HepG2 (cell line): ENCODE data around the gene AKR1C2. TPM values are rescaled to one million over a fixed set of nuclear protein-coding genes. Genes with fewer than 3 reads are reported as not detected.

Experiments used
- AKAP8 ChIP-seq: sonication (generic); formaldehyde crosslinking; IDR thresholded peaks from 2 replicates; pipeline ENCODE4 v1.5.1; 2020; ENCODE audit warnings: mild to moderate bottlenecking, missing genetic modification reagents
- ATF3 ChIP-seq: sonication (generic); formaldehyde crosslinking; IDR thresholded peaks from 2 replicates; pipeline ENCODE4 v1.4.0; 2020; ENCODE audit warnings: missing genetic modification reagents
- CENPT ChIP-seq: sonication (generic); formaldehyde crosslinking; IDR thresholded peaks from 2 replicates; pipeline ENCODE4 v1.8.0; 2022; ENCODE audit warnings: low read depth, mild to moderate bottlenecking, moderate library complexity, missing genetic modification reagents
- DMAP1 ChIP-seq: IDR thresholded peaks from 2 replicates; pipeline ENCODE4 v1.6.1; 2016
- ERF ChIP-seq: IDR thresholded peaks from 2 replicates; pipeline ENCODE4 v1.6.1; 2018; ENCODE audit warnings: missing biosample characterization, missing genetic modification reagents
- GABPB1 ChIP-seq: IDR thresholded peaks from 2 replicates; pipeline ENCODE4 v1.6.1; 2016; ENCODE audit warnings: mild to moderate bottlenecking, missing genetic modification reagents, moderate library complexity, missing compliant biosample characterization
- GATAD1 ChIP-seq: IDR thresholded peaks from 2 replicates; pipeline ENCODE4 v1.6.1; 2016; ENCODE audit warnings: missing genetic modification reagents, missing compliant biosample characterization
- GZF1 ChIP-seq: sonication (generic); formaldehyde crosslinking; IDR thresholded peaks from 2 replicates; pipeline ENCODE4 v1.5.1; 2020; ENCODE audit warnings: mild to moderate bottlenecking, missing genetic modification reagents
- HDAC6 ChIP-seq: fragments of 200-600 bp; sonication (generic); IDR thresholded peaks from 2 replicates; pipeline ENCODE4 v1.7.0; 2017; ENCODE audit warnings: mild to moderate bottlenecking, antibody characterized with exemption, low read length, low read depth
- KLF6 ChIP-seq: IDR thresholded peaks from 2 replicates; pipeline ENCODE4 v1.8.0; 2016; ENCODE audit warnings: missing biosample characterization, missing genetic modification reagents
- MEIS1 ChIP-seq: sonication (generic); formaldehyde crosslinking; IDR thresholded peaks from 2 replicates; pipeline ENCODE4 v1.9.0; 2021; ENCODE audit warnings: mild to moderate bottlenecking, missing genetic modification reagents, moderate library complexity, borderline replicate concordance
- RFX5 ChIP-seq: IDR thresholded peaks from 2 replicates; pipeline ENCODE4 v1.6.1; 2011; ENCODE audit warnings: low read depth, low read length, improper control_type of control experiment
- SETDB1 ChIP-seq: sonication (generic); formaldehyde crosslinking; IDR thresholded peaks from 2 replicates; pipeline ENCODE4 v1.5.1; 2020; ENCODE audit warnings: missing genetic modification reagents, mild to moderate bottlenecking, borderline replicate concordance
- SMAD1 ChIP-seq: sonication (generic); formaldehyde crosslinking; IDR thresholded peaks from 2 replicates; pipeline ENCODE4 v1.4.0; 2020; ENCODE audit warnings: missing genetic modification reagents, low read depth, mild to moderate bottlenecking, borderline replicate concordance
- TP53 ChIP-seq: sonication (generic); formaldehyde crosslinking; conservative IDR thresholded peaks from 2 replicates; pipeline ENCODE4 v1.4.0; 2020; ENCODE audit warnings: missing genetic modification reagents
- ZFYVE20 ChIP-seq: sonication (generic); formaldehyde crosslinking; IDR thresholded peaks from 2 replicates; pipeline ENCODE4 v1.8.0; 2023; ENCODE audit warnings: low read depth, mild to moderate bottlenecking, moderate library complexity, missing genetic modification reagents, borderline replicate concordance
- ZNF101 ChIP-seq: sonication (generic); formaldehyde crosslinking; IDR thresholded peaks from 2 replicates; pipeline ENCODE4 v1.4.0; 2020; ENCODE audit warnings: mild to moderate bottlenecking, low read depth, missing genetic modification reagents, borderline replicate concordance
- ZNF138 ChIP-seq: sonication (generic); formaldehyde crosslinking; IDR thresholded peaks from 2 replicates; pipeline ENCODE4 v1.5.0; 2020; ENCODE audit warnings: mild to moderate bottlenecking, low read depth, missing genetic modification reagents
- ZNF160 ChIP-seq: sonication (generic); formaldehyde crosslinking; IDR thresholded peaks from 2 replicates; pipeline ENCODE4 v1.8.0; 2022; ENCODE audit warnings: mild to moderate bottlenecking, inconsistent platforms, missing genetic modification reagents
- ZNF282 ChIP-seq: fragments of 450-650 bp; IDR thresholded peaks from 2 replicates; pipeline ENCODE4 v1.6.1; 2018; ENCODE audit not compliant: partially characterized antibody
- ZNF333 ChIP-seq: sonication (generic); formaldehyde crosslinking; IDR thresholded peaks from 2 replicates; pipeline ENCODE4 v1.4.0; 2020; ENCODE audit warnings: mild to moderate bottlenecking, missing genetic modification reagents, borderline replicate concordance
- ZNF543 ChIP-seq: sonication (generic); formaldehyde crosslinking; IDR thresholded peaks from 2 replicates; pipeline ENCODE4 v1.4.0; 2020; ENCODE audit warnings: mild to moderate bottlenecking, missing genetic modification reagents
- ZNF841 ChIP-seq: sonication (generic); formaldehyde crosslinking; IDR thresholded peaks from 2 replicates; pipeline ENCODE4 v1.8.1; 2023; ENCODE audit warnings: missing genetic modification reagents, borderline replicate concordance
- polyA plus RNA-seq, 8 experiments: library from polyadenylated mRNA; depleted of rRNA in 3 of 8; stranded (reverse) in 7 of 8; unstranded in 1 of 8; fragments of >200 nt; fragmentation: Illumina TruSeq in 4 of 8; extraction: Trizol in 4 of 8; gene quantifications; 2 replicates each; pipeline versions ENCODE4 v1.2.1 to v1.2.3, GENCODE V29; 2011 to 2016; ENCODE audit warnings: low read depth in 4 of 8, missing spikeins in 1 of 8, mixed read lengths in 1 of 8; ENCODE audit not compliant: insufficient read depth in 1 of 8
- total RNA-seq, 5 experiments: library from RNA; depleted of rRNA; stranded (reverse); fragments of >200 nt; fragmentation: Illumina TruSeq; extraction: Trizol; gene quantifications; 2 replicates each; pipeline ENCODE4 v1.2.3, GENCODE V29; 2016; ENCODE audit warnings: low read depth in 1 of 5
- TF ChIP-seq, protein P1 (sequence below): sonication (generic); formaldehyde crosslinking; IDR thresholded peaks from 2 replicates; pipeline ENCODE4 v1.5.0; 2020; ENCODE audit warnings: missing genetic modification reagents
- TF ChIP-seq, protein P2 (sequence below): sonication (generic); formaldehyde crosslinking; IDR thresholded peaks from 2 replicates; pipeline ENCODE4; 2020; ENCODE audit warnings: missing genetic modification reagents, mild to moderate bottlenecking, borderline replicate concordance
- TF ChIP-seq, protein P3 (sequence below): sonication (generic); formaldehyde crosslinking; IDR thresholded peaks from 2 replicates; pipeline ENCODE4 v1.4.0; 2020; ENCODE audit warnings: mild to moderate bottlenecking, missing genetic modification reagents

Gene AKR1C2
- total and polyA plus RNA-seq, 2 of the 13 experiments (the other 11 are each of a cell fraction or from before 2014, with no cell fraction given): 140 to 900 TPM

DNA sequence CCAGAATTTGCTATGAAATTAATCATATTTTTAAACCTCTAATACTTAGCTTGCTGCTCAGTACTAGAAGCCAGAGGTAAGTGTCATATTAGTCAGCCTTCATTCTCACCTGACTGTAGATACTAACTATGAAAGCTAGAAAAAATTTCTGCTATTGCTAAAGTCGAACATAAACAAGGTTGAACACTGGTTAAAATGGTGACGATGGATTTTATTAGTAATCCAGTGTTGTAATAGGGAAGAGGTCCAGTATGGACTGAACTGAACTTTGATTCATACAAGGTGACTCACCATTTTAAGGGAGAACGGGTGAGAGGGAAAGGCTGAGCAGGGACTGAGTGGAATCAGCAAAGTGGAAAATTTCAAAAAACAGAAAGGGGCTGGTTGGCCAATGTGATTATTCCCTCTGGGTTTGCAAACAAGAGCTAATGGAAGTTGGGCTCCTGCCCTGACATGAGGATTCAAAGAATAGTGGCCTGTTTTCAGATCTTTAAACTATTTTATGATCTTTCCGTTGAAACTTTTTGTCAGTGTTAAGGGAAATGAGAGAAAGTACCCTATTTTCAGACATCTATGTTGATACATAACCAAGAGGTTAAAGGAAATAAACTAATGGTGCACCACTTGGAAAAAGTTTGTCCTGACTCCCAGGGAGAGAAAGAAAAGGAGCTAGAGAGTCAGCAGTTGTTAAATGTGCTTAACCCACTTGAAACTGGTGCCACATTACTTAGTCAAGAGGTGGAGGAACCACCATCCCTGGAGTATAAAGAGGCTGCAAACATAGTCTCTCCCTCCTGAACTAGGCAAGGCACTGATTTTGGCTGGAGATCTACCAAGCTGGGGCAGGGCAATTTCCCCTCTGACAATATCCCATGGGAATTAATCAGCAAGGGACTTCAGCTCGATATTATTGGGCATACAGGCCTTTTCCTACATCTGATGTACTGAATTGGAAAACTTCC is 55.7 kb downstream of the AKR1C2 start (continued):
- TF ChIP-seq MEIS1: no peak
- TF ChIP-seq, protein P1, sequence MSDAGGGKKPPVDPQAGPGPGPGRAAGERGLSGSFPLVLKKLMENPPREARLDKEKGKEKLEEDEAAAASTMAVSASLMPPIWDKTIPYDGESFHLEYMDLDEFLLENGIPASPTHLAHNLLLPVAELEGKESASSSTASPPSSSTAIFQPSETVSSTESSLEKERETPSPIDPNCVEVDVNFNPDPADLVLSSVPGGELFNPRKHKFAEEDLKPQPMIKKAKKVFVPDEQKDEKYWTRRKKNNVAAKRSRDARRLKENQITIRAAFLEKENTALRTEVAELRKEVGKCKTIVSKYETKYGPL (CRISPR knock-in tag): peak; percentile 19; the same call in 1 of the 2 replicates
- TF ChIP-seq GABPB1 (CRISPR knock-in tag): no peak
- TF ChIP-seq, protein P2, sequence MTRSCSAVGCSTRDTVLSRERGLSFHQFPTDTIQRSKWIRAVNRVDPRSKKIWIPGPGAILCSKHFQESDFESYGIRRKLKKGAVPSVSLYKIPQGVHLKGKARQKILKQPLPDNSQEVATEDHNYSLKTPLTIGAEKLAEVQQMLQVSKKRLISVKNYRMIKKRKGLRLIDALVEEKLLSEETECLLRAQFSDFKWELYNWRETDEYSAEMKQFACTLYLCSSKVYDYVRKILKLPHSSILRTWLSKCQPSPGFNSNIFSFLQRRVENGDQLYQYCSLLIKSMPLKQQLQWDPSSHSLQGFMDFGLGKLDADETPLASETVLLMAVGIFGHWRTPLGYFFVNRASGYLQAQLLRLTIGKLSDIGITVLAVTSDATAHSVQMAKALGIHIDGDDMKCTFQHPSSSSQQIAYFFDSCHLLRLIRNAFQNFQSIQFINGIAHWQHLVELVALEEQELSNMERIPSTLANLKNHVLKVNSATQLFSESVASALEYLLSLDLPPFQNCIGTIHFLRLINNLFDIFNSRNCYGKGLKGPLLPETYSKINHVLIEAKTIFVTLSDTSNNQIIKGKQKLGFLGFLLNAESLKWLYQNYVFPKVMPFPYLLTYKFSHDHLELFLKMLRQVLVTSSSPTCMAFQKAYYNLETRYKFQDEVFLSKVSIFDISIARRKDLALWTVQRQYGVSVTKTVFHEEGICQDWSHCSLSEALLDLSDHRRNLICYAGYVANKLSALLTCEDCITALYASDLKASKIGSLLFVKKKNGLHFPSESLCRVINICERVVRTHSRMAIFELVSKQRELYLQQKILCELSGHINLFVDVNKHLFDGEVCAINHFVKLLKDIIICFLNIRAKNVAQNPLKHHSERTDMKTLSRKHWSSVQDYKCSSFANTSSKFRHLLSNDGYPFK (CRISPR knock-in tag): no peak
- TF ChIP-seq TP53: no peak
- TF ChIP-seq SETDB1: no peak
- no peak for TF ChIP-seq CENPT (CRISPR knock-in tag)
- peak; percentile 22 for TF ChIP-seq ERF (CRISPR knock-in tag)
- TF ChIP-seq SMAD1 (CRISPR knock-in tag): no peak
- TF ChIP-seq HDAC6: no peak
- peak; percentile 62; the same call in 1 of the 2 replicates for TF ChIP-seq DMAP1 (CRISPR knock-in tag)
- TF ChIP-seq ZNF333 (CRISPR knock-in tag): no peak
- TF ChIP-seq AKAP8 (CRISPR knock-in tag): no peak
- TF ChIP-seq ATF3: peak; percentile 97
- TF ChIP-seq ZNF543: no peak; the same call in 1 of the 2 replicates
- no peak for TF ChIP-seq ZFYVE20 (CRISPR knock-in tag)
- no peak for TF ChIP-seq ZNF282
- TF ChIP-seq, protein P3, sequence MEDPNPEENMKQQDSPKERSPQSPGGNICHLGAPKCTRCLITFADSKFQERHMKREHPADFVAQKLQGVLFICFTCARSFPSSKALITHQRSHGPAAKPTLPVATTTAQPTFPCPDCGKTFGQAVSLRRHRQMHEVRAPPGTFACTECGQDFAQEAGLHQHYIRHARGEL (CRISPR knock-in tag): no peak
- TF ChIP-seq ZNF101: no peak
- no peak for TF ChIP-seq KLF6 (CRISPR knock-in tag)
- no peak for TF ChIP-seq GZF1 (CRISPR knock-in tag)
- no peak for TF ChIP-seq GATAD1 (CRISPR knock-in tag)
- no peak for TF ChIP-seq ZNF138 (CRISPR knock-in tag)
- no peak for TF ChIP-seq ZNF841
- TF ChIP-seq RFX5: no peak
- TF ChIP-seq ZNF160: no peak
